Osteoblast (primary cell): ENCODE measurements around the gene RPL31. TPM values are rescaled to one million over a fixed set of nuclear protein-coding genes. Genes with fewer than 3 reads are reported as not detected.
A peak's percentile ranks its signal among the peaks of the same experiment; 100 is the strongest.

Experiments used
- DNase-seq: peaks from one replicate; pipeline ENCODE4 v3.0.0; 2011; ENCODE audit warnings: low spot score, mixed read lengths; ENCODE audit not compliant: insufficient read length; ENCODE audit errors: missing footprints
- H2AFZ ChIP-seq: 2 replicates; pipeline ENCODE4 v1.6.0; 2011; ENCODE audit warnings: mild to moderate bottlenecking, low read length
- H3K27ac ChIP-seq: 2 replicates; pipeline ENCODE4 v1.5.1; 2011; ENCODE audit warnings: mild to moderate bottlenecking, low read depth, low read length, moderate library complexity
- H3K27me3 ChIP-seq: 2 replicates; pipeline ENCODE4 v1.6.0; 2012; ENCODE audit warnings: mild to moderate bottlenecking, control low read depth, inconsistent platforms, low read length, moderate library complexity; ENCODE audit not compliant: insufficient read depth
- H3K36me3 ChIP-seq: 2 replicates; pipeline ENCODE4 v1.5.1; 2011; ENCODE audit warnings: mild to moderate bottlenecking, low read length, control low read depth, moderate library complexity; ENCODE audit not compliant: insufficient read depth
- H3K4me1 ChIP-seq: 2 replicates; pipeline ENCODE4 v1.5.1; 2011; ENCODE audit warnings: mild to moderate bottlenecking, low read length, control low read depth, moderate library complexity; ENCODE audit not compliant: insufficient read depth
- H3K4me2 ChIP-seq: 2 replicates; pipeline ENCODE4 v1.6.0; 2011; ENCODE audit warnings: mild to moderate bottlenecking, low read length; ENCODE audit not compliant: insufficient read depth
- H3K4me3 ChIP-seq: fragments of 200-600 bp; sonication (generic); 3 replicates; pipeline ENCODE4 v1.5.1; 2012; ENCODE audit warnings: mild to moderate bottlenecking, low read length, inconsistent platforms; ENCODE audit not compliant: insufficient read depth
- H3K79me2 ChIP-seq: 2 replicates; pipeline ENCODE4 v1.6.0; 2012; ENCODE audit warnings: mild to moderate bottlenecking, low read length, control low read depth, inconsistent platforms; ENCODE audit not compliant: insufficient read depth
- H3K9me3 ChIP-seq: 2 replicates; pipeline ENCODE4 v1.5.1; 2011; ENCODE audit warnings: low read depth, low read length, control low read depth
- H4K20me1 ChIP-seq: 2 replicates; pipeline ENCODE4 v1.6.0; 2012; ENCODE audit warnings: mild to moderate bottlenecking, low read length, control low read depth; ENCODE audit not compliant: insufficient read depth
- total RNA-seq: library from RNA; depleted of rRNA; stranded (reverse); fragments of >200 nt; gene quantifications from 2 replicates; pipeline ENCODE4 v1.2.3, GENCODE V29; 2012
- TF ChIP-seq, protein P1 (sequence below): IDR thresholded peaks from 2 replicates; pipeline ENCODE4 v1.5.1; 2011; ENCODE audit warnings: mild to moderate bottlenecking, low read depth, low read length, moderate library complexity; ENCODE audit errors: extremely low read depth

The RPL31 gene
- total RNA-seq, 1 donor, result 760 TPM

DNA sequence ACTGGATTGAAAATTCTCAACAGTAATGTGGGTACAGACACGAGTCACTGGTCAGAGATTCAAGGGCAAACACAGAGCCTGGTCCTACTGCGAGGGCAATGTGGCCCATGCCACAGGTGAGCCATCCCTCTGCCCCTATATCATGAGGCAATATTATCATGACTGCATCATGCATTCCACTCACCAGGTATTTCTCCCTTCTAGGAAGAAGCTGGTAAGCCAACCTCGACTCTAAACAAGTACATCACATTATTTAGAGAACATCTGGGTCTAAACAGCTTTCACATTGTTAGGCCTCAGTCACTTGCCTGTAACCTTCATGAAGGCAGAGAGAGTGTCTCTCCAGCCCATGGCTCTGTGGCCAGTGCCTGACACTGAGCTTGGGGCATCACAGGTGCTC is 14.6 kb upstream of the RPL31 start:
- DNase-seq, result peak; percentile 58
- Histone ChIP-seq H3K9me3 (no peaks in the 10 kb centered on the region), H3K36me3 (no peaks in the 10 kb centered on the region), H3K27me3 (no peaks in the 10 kb centered on the region), H4K20me1 (no peaks in the 10 kb centered on the region), H3K4me1 (no peaks in the 10 kb centered on the region), H2AFZ (no peak overlapping the region), H3K4me2 (no peak overlapping the region), H3K27ac (no peak overlapping the region), H3K79me2 (no peaks in the 10 kb centered on the region), H3K4me3 (no peak overlapping the region)
- TF ChIP-seq, protein P1, sequence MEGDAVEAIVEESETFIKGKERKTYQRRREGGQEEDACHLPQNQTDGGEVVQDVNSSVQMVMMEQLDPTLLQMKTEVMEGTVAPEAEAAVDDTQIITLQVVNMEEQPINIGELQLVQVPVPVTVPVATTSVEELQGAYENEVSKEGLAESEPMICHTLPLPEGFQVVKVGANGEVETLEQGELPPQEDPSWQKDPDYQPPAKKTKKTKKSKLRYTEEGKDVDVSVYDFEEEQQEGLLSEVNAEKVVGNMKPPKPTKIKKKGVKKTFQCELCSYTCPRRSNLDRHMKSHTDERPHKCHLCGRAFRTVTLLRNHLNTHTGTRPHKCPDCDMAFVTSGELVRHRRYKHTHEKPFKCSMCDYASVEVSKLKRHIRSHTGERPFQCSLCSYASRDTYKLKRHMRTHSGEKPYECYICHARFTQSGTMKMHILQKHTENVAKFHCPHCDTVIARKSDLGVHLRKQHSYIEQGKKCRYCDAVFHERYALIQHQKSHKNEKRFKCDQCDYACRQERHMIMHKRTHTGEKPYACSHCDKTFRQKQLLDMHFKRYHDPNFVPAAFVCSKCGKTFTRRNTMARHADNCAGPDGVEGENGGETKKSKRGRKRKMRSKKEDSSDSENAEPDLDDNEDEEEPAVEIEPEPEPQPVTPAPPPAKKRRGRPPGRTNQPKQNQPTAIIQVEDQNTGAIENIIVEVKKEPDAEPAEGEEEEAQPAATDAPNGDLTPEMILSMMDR, result no peak

DNA sequence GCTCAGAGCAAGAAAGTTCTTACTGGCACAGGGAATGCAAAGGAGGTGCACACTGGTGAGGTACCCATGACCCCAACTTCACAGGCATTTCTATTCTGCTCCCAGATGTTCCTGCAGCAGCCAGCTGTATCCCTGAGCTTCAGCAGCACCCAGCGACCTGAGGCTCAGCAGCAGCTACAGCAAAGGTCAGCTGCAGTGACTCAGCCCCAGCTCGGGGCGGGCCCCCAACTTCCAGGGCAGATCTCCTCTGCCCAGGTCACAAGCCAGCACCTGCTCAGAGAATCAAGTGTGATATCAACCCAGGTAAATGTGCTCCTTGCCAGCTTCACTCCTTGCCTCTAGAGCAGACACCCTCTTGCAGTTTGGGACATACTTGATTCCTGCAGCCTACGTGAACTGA is 14.1 kb upstream of the RPL31 start:
- Histone ChIP-seq H3K27ac (no peak overlapping the region), H3K4me3 (no peak overlapping the region), H2AFZ (no peak overlapping the region), H3K9me3 (no peaks in the 10 kb centered on the region), H3K36me3 (no peaks in the 10 kb centered on the region), H3K27me3 (no peaks in the 10 kb centered on the region), H3K4me2 (no peak overlapping the region), H3K79me2 (no peaks in the 10 kb centered on the region), H3K4me1 (no peaks in the 10 kb centered on the region), H4K20me1 (no peaks in the 10 kb centered on the region)
- no peak for DNase-seq
- TF ChIP-seq, protein P1, result no peak

DNA sequence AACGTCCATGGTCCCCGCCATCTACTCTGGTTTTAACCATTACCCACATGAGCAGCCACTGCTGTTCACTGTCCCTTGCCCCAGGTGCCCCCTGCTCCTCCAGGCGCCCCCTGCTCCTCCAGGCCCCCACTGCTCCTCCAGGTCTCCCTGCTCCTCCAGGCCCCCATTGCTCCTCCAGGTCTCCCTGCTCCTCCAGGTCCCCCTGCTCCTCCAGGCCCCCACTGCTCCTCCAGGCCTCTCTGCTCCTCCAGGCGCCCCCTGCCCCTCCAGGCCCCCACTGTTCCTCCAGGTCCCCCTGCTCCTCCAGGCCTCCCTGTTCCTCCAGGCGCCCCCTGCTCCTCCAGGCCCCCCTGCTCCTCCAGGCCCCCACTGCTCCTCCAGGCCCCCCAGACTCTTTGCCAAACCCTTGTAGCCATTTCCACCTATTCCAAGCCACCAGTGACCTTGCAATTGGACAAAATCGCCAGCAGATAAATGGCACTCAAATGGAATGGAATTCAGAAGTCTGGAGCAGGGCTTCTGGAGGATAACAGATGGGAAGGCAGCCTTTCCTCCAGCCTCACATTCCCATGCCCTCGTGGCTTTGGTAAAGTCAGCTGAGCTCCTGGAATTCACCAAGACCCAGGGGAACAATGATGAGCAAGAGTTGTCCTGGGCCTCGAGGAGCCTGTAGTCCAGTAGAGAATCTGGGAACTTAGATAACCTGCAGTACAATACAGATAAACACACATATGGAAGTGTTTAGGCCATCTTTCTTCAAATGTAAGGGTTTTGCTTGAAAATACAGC is 13.3 kb upstream of the RPL31 start:
- H3K27ac ChIP-seq, result no peak overlapping the region
- no peaks in the 10 kb centered on the region for H3K36me3 ChIP-seq

DNA sequence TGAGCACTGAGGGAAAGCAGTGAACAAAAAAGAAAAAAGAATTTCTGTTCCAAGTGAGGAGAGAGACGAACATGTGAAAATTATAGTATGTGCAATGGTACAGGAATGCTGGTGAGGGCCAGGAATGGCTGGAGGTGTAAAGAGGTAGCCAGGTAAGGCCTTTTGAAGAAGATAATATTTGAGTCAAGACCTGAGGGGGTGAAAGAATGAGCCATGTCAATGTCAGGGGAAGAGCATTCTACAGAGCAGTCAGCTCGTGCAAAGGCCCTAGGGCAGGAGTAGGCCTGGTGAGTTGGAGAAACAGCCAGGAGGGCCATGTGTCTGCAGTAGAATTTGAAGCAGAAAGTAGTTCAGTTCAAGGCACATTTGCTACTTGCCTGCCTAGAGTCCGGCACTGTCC is 12.4 kb upstream of the RPL31 start:
- TF ChIP-seq, protein P1, result no peak
- no peak overlapping the region for H3K4me3 ChIP-seq
- no peak overlapping the region for H3K27ac ChIP-seq
- H3K4me2 ChIP-seq, result no peak overlapping the region
- no peak overlapping the region for H2AFZ ChIP-seq
- no peaks in the 10 kb centered on the region for H3K4me1 ChIP-seq
- no peaks in the 10 kb centered on the region for H3K36me3 ChIP-seq
- no peaks in the 10 kb centered on the region for H4K20me1 ChIP-seq
- H3K9me3 ChIP-seq, result no peaks in the 10 kb centered on the region
- no peaks in the 10 kb centered on the region for H3K79me2 ChIP-seq
- no peak for DNase-seq
- no peaks in the 10 kb centered on the region for H3K27me3 ChIP-seq

More for the DNA sequence above, 13.3 kb upstream of the RPL31 start:
- TF ChIP-seq, protein P1, result no peak
- H3K4me2 ChIP-seq, result no peak overlapping the region
- DNase-seq, result peak; percentile 98
- H2AFZ ChIP-seq, result no peak overlapping the region
- H3K4me3 ChIP-seq, result no peak overlapping the region
- H3K27me3 ChIP-seq, result no peaks in the 10 kb centered on the region
- no peaks in the 10 kb centered on the region for H3K4me1 ChIP-seq
- H3K9me3 ChIP-seq, result no peaks in the 10 kb centered on the region
- H3K79me2 ChIP-seq, result no peaks in the 10 kb centered on the region
- H4K20me1 ChIP-seq, result no peaks in the 10 kb centered on the region
